NCI-H526 (cell line): ENCODE results near the gene SPO11.

Source experiments
- DNase-seq, 2 experiments: peaks; one replicate each; lab custom pipeline; 2025; lab: John Stamatoyannopoulos, UW

Gene SPO11

GRCh38 chr20:57329608-57330221, at the start of gene SPO11:
TSS of gene SPO11 (plus strand) at chr20:57329803. CDS start at chr20:57329868, 65 bp downstream.
- no peak for DNase-seq

GRCh38 chr20:57280221-57280620, 49.4 kb upstream of the SPO11 start:
- peak in 1 of 2 experiments; percentile 44 for DNase-seq

- no peak for DNase-seq
Observed at GRCh38 chr20:57281900-57282299, 47.7 kb upstream of the SPO11 start.

GRCh38 chr20:57282670-57283361, 46.8 kb upstream of the SPO11 start:
- peak in 1 of 2 experiments; percentile 30 for DNase-seq

GRCh38 chr20:57283860-57284259, 45.7 kb upstream of the SPO11 start:
- no peak for DNase-seq

- DNase-seq = no peak
Observed at GRCh38 chr20:57287007-57287880, 42.4 kb upstream of the SPO11 start.

GRCh38 chr20:57287901-57288300, 41.7 kb upstream of the SPO11 start:
- no peak for DNase-seq

GRCh38 chr20:57288651-57289277, 40.8 kb upstream of the SPO11 start:
- DNase-seq = no peak

GRCh38 chr20:57289391-57290177, 40.0 kb upstream of the SPO11 start:
- no peak for DNase-seq

GRCh38 chr20:57290178-57290484, 39.5 kb upstream of the SPO11 start:
- no peak for DNase-seq

- DNase-seq = peak in 1 of 2 experiments; percentile 70
Observed at GRCh38 chr20:57291003-57291402, 38.6 kb upstream of the SPO11 start.

GRCh38 chr20:57291694-57292093, 37.9 kb upstream of the SPO11 start:
- DNase-seq = no peak

- DNase-seq = no peak
Observed at GRCh38 chr20:57292611-57293010, 37.0 kb upstream of the SPO11 start.

- no peak for DNase-seq
Observed at GRCh38 chr20:57293995-57294394, 35.6 kb upstream of the SPO11 start.

GRCh38 chr20:57294550-57294949, 35.1 kb upstream of the SPO11 start:
- no peak for DNase-seq

GRCh38 chr20:57298457-57298856, 31.1 kb upstream of the SPO11 start:
- no peak for DNase-seq

- DNase-seq = peak in 1 of 2 experiments; percentile 19
Observed at GRCh38 chr20:57301026-57301425, 28.6 kb upstream of the SPO11 start.

GRCh38 chr20:57306747-57307146, 22.9 kb upstream of the SPO11 start:
- DNase-seq = no peak

- peak; percentile 8 to 55 for DNase-seq
Observed at GRCh38 chr20:57308451-57309271, 20.9 kb upstream of the SPO11 start.

GRCh38 chr20:57309544-57310115, 20.0 kb upstream of the SPO11 start:
- DNase-seq = no peak
